Activated T-helper 1 cell treated with anti-CD3 and anti-CD28 coated beads, Interleukin-12 subunit alpha, Interleukin-12 subunit beta, Interleukin-2, Interleukin-4 antibody, amounts not matched to agents 30 ng/mL and 10 ng/mL and 1 ng/mL, durations not matched to agents 14 hours and 24 hours and 36 hours (primary cell): Measurements from ENCODE around the gene PRKAB2. TPM values are rescaled to one million over a fixed set of nuclear protein-coding genes. Genes with fewer than 3 reads are reported as not detected.
"Not testable (repeated sequence)": the region's sequence is repeated elsewhere in the genome, so short reads cannot be mapped to it uniquely, and the experiment has no call there.

Experiments
- DNase-seq: peaks from one replicate; pipeline ENCODE4 v3.0.0; 2021; ENCODE audit warnings: low spot score
- H3K27ac Mint-ChIP-seq: one replicate; pipeline ENCODE4 v1.8.0; 2021; ENCODE audit warnings: mild to moderate bottlenecking, mixed read lengths
- H3K27me3 Mint-ChIP-seq: one replicate; pipeline ENCODE4 v1.8.0; 2022; ENCODE audit warnings: mild to moderate bottlenecking, moderate library complexity, mixed read lengths; ENCODE audit not compliant: insufficient read depth
- H3K36me3 Mint-ChIP-seq: one replicate; pipeline ENCODE4 v1.8.0; 2021; ENCODE audit warnings: low read depth, mixed read lengths
- H3K4me1 Mint-ChIP-seq: one replicate; pipeline ENCODE4 v1.8.0; 2021; ENCODE audit warnings: low read depth, mixed read lengths
- H3K4me3 Mint-ChIP-seq: one replicate; pipeline ENCODE4 v1.8.0; 2021; ENCODE audit warnings: mild to moderate bottlenecking, moderate library complexity, mixed read lengths
- H3K9me3 Mint-ChIP-seq: one replicate; pipeline ENCODE4 v1.8.0; 2021; ENCODE audit warnings: mixed read lengths
- intact Hi-C: fragments of 100-400 bp; cut with micrococcal nuclease; formaldehyde crosslinking; loops from one replicate; pipeline ENCODE4 v1.15.1; 2024
- total RNA-seq: library from RNA; stranded (reverse); gene quantifications from 2 replicates; pipeline ENCODE4 v1.2.3, GENCODE V29; 2022

The PRKAB2 gene
- total RNA-seq, 1 donor from 2014 or later, result 8.0 TPM

- Mint-ChIP-seq H3K27ac (no peak overlapping the region), H3K9me3 (no peaks in the 10 kb centered on the region), H3K4me1 (peaks cover 25% of the 10 kb centered on the region), H3K36me3 (peaks cover 11% of the 10 kb centered on the region), H3K4me3 (no peak overlapping the region), H3K27me3 (no peaks in the 10 kb centered on the region)
- intact Hi-C loops, result no loop called here
- DNase-seq, result no peak
These were observed 3.6 kb downstream of the PRKAB2 start for GRCh38 chr1:147168626-147169058.

GRCh38 chr1:147167365-147167764 is 4.9 kb downstream of the PRKAB2 start:
- Mint-ChIP-seq H3K4me1 (peaks cover 19% of the 10 kb centered on the region), H3K36me3 (peaks cover 12% of the 10 kb centered on the region), H3K27me3 (no peaks in the 10 kb centered on the region), H3K4me3 (no peak overlapping the region), H3K9me3 (no peaks in the 10 kb centered on the region), H3K27ac (no peak overlapping the region)
- DNase-seq, result no peak
- intact Hi-C loops, result no loop called here

- DNase-seq, result no peak
- intact Hi-C loops, result no loop called here
- H3K27ac Mint-ChIP-seq, result no peak overlapping the region
- no peak overlapping the region for H3K4me3 Mint-ChIP-seq
- H3K27me3 Mint-ChIP-seq, result no peaks in the 10 kb centered on the region
- H3K9me3 Mint-ChIP-seq, result no peaks in the 10 kb centered on the region
- peaks cover 28% of the 10 kb centered on the region for H3K36me3 Mint-ChIP-seq
- no peaks in the 10 kb centered on the region for H3K4me1 Mint-ChIP-seq
These were observed 9.3 kb downstream of the PRKAB2 start for GRCh38 chr1:147163019-147163418.

GRCh38 chr1:147162093-147162492 is 10.2 kb downstream of the PRKAB2 start:
- Mint-ChIP-seq H3K27me3 (no peaks in the 10 kb centered on the region), H3K36me3 (peaks cover 36% of the 10 kb centered on the region), H3K9me3 (no peaks in the 10 kb centered on the region), H3K4me3 (no peak overlapping the region), H3K4me1 (no peaks in the 10 kb centered on the region), H3K27ac (no peak overlapping the region)
- intact Hi-C loops, result no loop called here
- DNase-seq, result no peak

GRCh38 chr1:147157116-147157515 is 15.2 kb downstream of the PRKAB2 start:
- intact Hi-C loops, DNase-seq, H3K4me1 Mint-ChIP-seq, H3K9me3 Mint-ChIP-seq, H3K27me3 Mint-ChIP-seq, H3K4me3 Mint-ChIP-seq, H3K27ac Mint-ChIP-seq: not testable (repeated sequence)
- H3K36me3 Mint-ChIP-seq, result peaks cover 33% of the 10 kb centered on the region

GRCh38 chr1:147156642-147157041 is 15.6 kb downstream of the PRKAB2 start:
- no peaks in the 10 kb centered on the region for H3K4me1 Mint-ChIP-seq
- intact Hi-C loops, result no loop called here
- no peak overlapping the region for H3K27ac Mint-ChIP-seq
- no peak for DNase-seq
- H3K36me3 Mint-ChIP-seq, result peaks cover 33% of the 10 kb centered on the region
- no peaks in the 10 kb centered on the region for H3K9me3 Mint-ChIP-seq
- no peak overlapping the region for H3K4me3 Mint-ChIP-seq
- H3K27me3 Mint-ChIP-seq, result peaks cover 2% of the 10 kb centered on the region

- Mint-ChIP-seq H3K27ac (no peak overlapping the region), H3K4me3 (no peak overlapping the region), H3K27me3 (peaks cover 12% of the 10 kb centered on the region), H3K36me3 (peaks cover 13% of the 10 kb centered on the region), H3K9me3 (no peaks in the 10 kb centered on the region), H3K4me1 (no peaks in the 10 kb centered on the region)
- DNase-seq, result no peak
- intact Hi-C loops, result no loop called here
These were observed 19.5 kb downstream of the PRKAB2 start for GRCh38 chr1:147152772-147153171.

GRCh38 chr1:147151244-147151643 is 21.0 kb downstream of the PRKAB2 start:
- no peak for DNase-seq
- Mint-ChIP-seq H3K4me1 (no peaks in the 10 kb centered on the region), H3K36me3 (peaks cover 2% of the 10 kb centered on the region), H3K4me3 (no peak overlapping the region), H3K27me3 (peaks cover 12% of the 10 kb centered on the region), H3K9me3 (no peaks in the 10 kb centered on the region), H3K27ac (no peak overlapping the region)
- intact Hi-C loops, result no loop called here

GRCh38 chr1:147142886-147143285 is 29.4 kb downstream of the PRKAB2 start:
- Mint-ChIP-seq H3K9me3 (no peaks in the 10 kb centered on the region), H3K4me1 (no peaks in the 10 kb centered on the region), H3K36me3 (no peaks in the 10 kb centered on the region), H3K27me3 (peaks cover 39% of the 10 kb centered on the region), H3K27ac (no peak overlapping the region), H3K4me3 (no peak overlapping the region)
- intact Hi-C loops, result no loop called here
- no peak for DNase-seq

GRCh38 chr1:147130721-147131120 is 41.5 kb downstream of the PRKAB2 start:
- intact Hi-C loops, result loop anchor here (10.0 kb wide), 1 partner anchor 56 kb away; no protein-coding TSS in a partner anchor
- H3K4me3 Mint-ChIP-seq, DNase-seq, H3K27ac Mint-ChIP-seq, H3K4me1 Mint-ChIP-seq, H3K36me3 Mint-ChIP-seq, H3K9me3 Mint-ChIP-seq: not testable (repeated sequence)
- peaks cover 27% of the 10 kb centered on the region for H3K27me3 Mint-ChIP-seq

GRCh38 chr1:147129116-147129873 is 43.0 kb downstream of the PRKAB2 start:
- Mint-ChIP-seq H3K4me3 (no peak overlapping the region), H3K4me1 (no peaks in the 10 kb centered on the region), H3K27me3 (peaks cover 23% of the 10 kb centered on the region), H3K36me3 (no peaks in the 10 kb centered on the region), H3K27ac (no peak overlapping the region), H3K9me3 (no peaks in the 10 kb centered on the region)
- intact Hi-C loops, result no loop called here
- no peak for DNase-seq

- no peak overlapping the region for H3K4me3 Mint-ChIP-seq
- H3K4me1 Mint-ChIP-seq, result no peaks in the 10 kb centered on the region
- intact Hi-C loops, result no loop called here
- no peak overlapping the region for H3K27ac Mint-ChIP-seq
- no peaks in the 10 kb centered on the region for H3K36me3 Mint-ChIP-seq
- DNase-seq, result no peak
- peaks cover 19% of the 10 kb centered on the region for H3K27me3 Mint-ChIP-seq
- no peaks in the 10 kb centered on the region for H3K9me3 Mint-ChIP-seq
These were observed 48.0 kb downstream of the PRKAB2 start for GRCh38 chr1:147124266-147124665.

GRCh38 chr1:147117109-147117508 is 55.2 kb downstream of the PRKAB2 start:
- H3K27me3 Mint-ChIP-seq, result peaks cover 34% of the 10 kb centered on the region
- no peak for DNase-seq
- H3K4me1 Mint-ChIP-seq, result no peaks in the 10 kb centered on the region
- H3K4me3 Mint-ChIP-seq, result no peak overlapping the region
- H3K36me3 Mint-ChIP-seq, result no peaks in the 10 kb centered on the region
- H3K9me3 Mint-ChIP-seq, result no peaks in the 10 kb centered on the region
- no peak overlapping the region for H3K27ac Mint-ChIP-seq
- intact Hi-C loops, result no loop called here

GRCh38 chr1:147115496-147115895 is 56.8 kb downstream of the PRKAB2 start:
- intact Hi-C loops, result no loop called here
- H3K9me3 Mint-ChIP-seq, result no peaks in the 10 kb centered on the region
- H3K36me3 Mint-ChIP-seq, result no peaks in the 10 kb centered on the region
- DNase-seq, result no peak
- no peaks in the 10 kb centered on the region for H3K4me1 Mint-ChIP-seq
- H3K27me3 Mint-ChIP-seq, result peaks cover 38% of the 10 kb centered on the region
- no peak overlapping the region for H3K4me3 Mint-ChIP-seq
- H3K27ac Mint-ChIP-seq, result no peak overlapping the region
